GM18951 (cell line): Measurements from ENCODE around the gene PDE12.
"Not testable (repeated sequence)": the region's sequence is repeated elsewhere in the genome, so short reads cannot be mapped to it uniquely, and the experiment has no call there.

Experiments used
- POLR2A ChIP-seq: IDR thresholded peaks from 4 replicates; pipeline ENCODE4 v1.6.1; 2011; ENCODE audit warnings: mild to moderate bottlenecking; ENCODE audit not compliant: insufficient read length, insufficient read depth; ENCODE audit errors: extremely low read depth
- in situ Hi-C: fragments of 300-500 bp; cut with MboI; formaldehyde crosslinking; loops from one replicate; pipeline ENCODE4 v1.12.0; 2022; ENCODE audit warnings: low sequenced_read_pairs, mixed read lengths, inconsistent platforms; ENCODE audit not compliant: unreplicated experiment

Gene PDE12

GRCh38 chr3:57597127-57597923 lies 41.3 kb downstream of the PDE12 start, which contains the start of gene ARF4:
Gene ARF4 (minus strand): TSS chr3:57597344. CDS start chr3:57597140, 204 bp downstream.
- peak; percentile 95 for TF ChIP-seq POLR2A
- in situ Hi-C loops = no loop called here

- in situ Hi-C loops = no loop called here
- TF ChIP-seq POLR2A = no peak
Observed at GRCh38 chr3:57598765-57599360, 42.8 kb downstream of the PDE12 start.

GRCh38 chr3:57600195-57600594 lies 44.1 kb downstream of the PDE12 start:
- no peak for TF ChIP-seq POLR2A
- in situ Hi-C loops = no loop called here

GRCh38 chr3:57604971-57605370 lies 48.9 kb downstream of the PDE12 start:
- in situ Hi-C loops = no loop called here
- TF ChIP-seq POLR2A = no peak

GRCh38 chr3:57605683-57606082 lies 49.6 kb downstream of the PDE12 start:
- in situ Hi-C loops = no loop called here
- no peak for TF ChIP-seq POLR2A

- in situ Hi-C loops = not testable (repeated sequence)
Observed at GRCh38 chr3:57611870-57612269, 55.8 kb downstream of the PDE12 start.

GRCh38 chr3:57616233-57616632 lies 60.2 kb downstream of the PDE12 start:
- in situ Hi-C loops = no loop called here
- TF ChIP-seq POLR2A = no peak
